ENCODE data around the gene HAND2.

GRCh38 chr4:173527103-173527891 is 2.7 kb downstream of the HAND2 start:
- no peak for TF ChIP-seq CTCF (IDR thresholded peaks at IDR 0.05; ENCODE audit: insufficient read depth, low read length, poor library complexity, severe bottlenecking)
- no peak for TF ChIP-seq EZH2phosphoT487 (conservative IDR thresholded peaks at IDR 0.05; ENCODE audit: low read length)

All from SU-DHL-6 (cell line).